Upper lobe of left lung (tissue), 6 donors: Measurements from ENCODE around the gene TUBB1. TPM values are rescaled to one million over a fixed set of nuclear protein-coding genes. Genes with fewer than 3 reads are reported as not detected.
A peak's percentile ranks its signal among the peaks of the same experiment; 100 is the strongest.

ENCODE experiments used
- ATAC-seq, 2 donors: fragments of 200-7000 bp; cut with Tn5 transposase; one replicate each; pipeline ENCODE4 v1.9.1; 2022; ENCODE audit warnings: mild to moderate bottlenecking in 2 of 2, moderate library complexity in 2 of 2; ENCODE audit not compliant: low FRiP score in 2 of 2
- DNase-seq, 2 donors: peaks; one replicate each; pipeline ENCODE4 v3.0.0-alpha.2; 2019 to 2020
- H3K27ac ChIP-seq, 4 donors: fragments of 200-600 bp; sonication (generic); one replicate each; pipeline ENCODE4 v1.5.1; 2016 to 2019
- H3K27me3 ChIP-seq, 4 donors: fragments of 200-600 bp; sonication (generic); one replicate each; pipeline ENCODE4 v1.5.1; 2017 to 2019
- H3K36me3 ChIP-seq, 4 donors: fragments of 200-600 bp; sonication (generic); one replicate each; pipeline ENCODE4 v1.5.1; 2016 to 2019
- H3K4me1 ChIP-seq, 4 donors: fragments of 200-600 bp; sonication (generic); one replicate each; pipeline ENCODE4 v1.5.1; 2018 to 2019
- H3K4me3 ChIP-seq, 4 donors: fragments of 200-600 bp; sonication (generic); one replicate each; pipeline ENCODE4 v1.5.1; 2017 to 2019; ENCODE audit warnings: mild to moderate bottlenecking in 2 of 4, moderate library complexity in 1 of 4
- H3K9me3 ChIP-seq, 4 donors: fragments of 200-600 bp; sonication (generic); one replicate each; pipeline ENCODE4 v1.5.1; 2018 to 2019
- CTCF ChIP-seq, 6 experiments: fragments of 450-650 bp in 4 of 6; fragments of 200-600 bp in 2 of 6; sonication (generic) in 2 of 6; IDR thresholded peaks; one replicate each; pipeline ENCODE4 v1.5.1; 2016 to 2019; ENCODE audit warnings: antibody characterized with exemption in 6 of 6
- EP300 ChIP-seq, 4 donors: sonication (generic); formaldehyde crosslinking; IDR thresholded peaks; one replicate each; pipeline ENCODE4 v1.5.1; 2017; ENCODE audit warnings: antibody characterized with exemption in 4 of 4, control low read depth in 2 of 4
- POLR2A ChIP-seq, 4 donors: fragments of 450-650 bp; IDR thresholded peaks; one replicate each; pipeline ENCODE4 v1.5.1; 2016 to 2017; ENCODE audit warnings: antibody characterized with exemption in 4 of 4, mild to moderate bottlenecking in 2 of 4
- POLR2AphosphoS5 ChIP-seq, 2 donors: sonication (generic); formaldehyde crosslinking; IDR thresholded peaks; one replicate each; pipeline ENCODE4 v1.5.1; 2017; ENCODE audit warnings: antibody characterized with exemption in 2 of 2
- WGBS, 2 donors: methylation state at CpG; one replicate each; pipeline ENCODE4 v1.1.5; 2017 to 2018; 5-methylcytosine and 5-hydroxymethylcytosine counted together
- total RNA-seq, 6 donors: library from RNA; depleted of rRNA in 4 of 6; stranded (reverse); fragments of >200 nt in 4 of 6; gene quantifications; one replicate each; pipeline versions ENCODE4 v1.1.0 to v1.2.1, GENCODE V29; 2016 to 2021
- donor health status: DM: no; HTN: no; CAD: no; lungs with moderate emphysema.
- donor health status: DM: no; HTN: yes; CAD: no; lungs with severe emphysema.

The TUBB1 gene
- total RNA-seq, 6 donors from 2014 or later, result 1.5 to 9.3 (median 2.6) TPM

GRCh38 chr20:58987790-58988564 lies 31.3 kb upstream of the TUBB1 start:
- DNase-seq (peak in 1 of 2 donors; percentile 13), ATAC-seq (no peak)
- WGBS, 2 donors, result 91% methylated on average over 8 to 9 of the region's 9 CpGs
- Histone ChIP-seq H3K9me3 (no peaks in the 10 kb centered on the region), H3K4me3 (no peak overlapping the region), H3K36me3 (peaks cover 29 to 74% (median 58%) of the 10 kb centered on the region in 4 donors), H3K27ac (no peak overlapping the region), H3K4me1 (peaks cover 10 to 21% (median 13%) of the 10 kb centered on the region in 4 donors), H3K27me3 (no peaks in the 10 kb centered on the region)
- no peak for TF ChIP-seq POLR2AphosphoS5 (IDR thresholded peaks at IDR 0.05)
- TF ChIP-seq POLR2A (IDR thresholded peaks at IDR 0.05), result no peak
- TF ChIP-seq CTCF (IDR thresholded peaks at IDR 0.05), result no peak
- no peak for TF ChIP-seq EP300 (IDR thresholded peaks at IDR 0.05)

- Histone ChIP-seq H3K4me1 (peaks cover 7 to 17% (median 11%) of the 10 kb centered on the region in 4 donors), H3K36me3 (peaks cover 33 to 79% (median 63%) of the 10 kb centered on the region in 4 donors), H3K27ac (no peak overlapping the region), H3K4me3 (no peak overlapping the region), H3K27me3 (no peaks in the 10 kb centered on the region), H3K9me3 (no peaks in the 10 kb centered on the region)
- peak in 1 of 2 donors; percentile 1 for DNase-seq
- TF ChIP-seq CTCF (IDR thresholded peaks at IDR 0.05), result no peak
- TF ChIP-seq EP300 (IDR thresholded peaks at IDR 0.05), result no peak
- no peak for TF ChIP-seq POLR2A (IDR thresholded peaks at IDR 0.05)
- TF ChIP-seq POLR2AphosphoS5 (IDR thresholded peaks at IDR 0.05), result no peak
- no peak for ATAC-seq
- WGBS, 2 donors, result 92 to 94% methylated on average over 6 of the region's 6 CpGs
Measured at GRCh38 chr20:58988565-58988882, 30.7 kb upstream of the TUBB1 start.

GRCh38 chr20:58989196-58989595 lies 30.0 kb upstream of the TUBB1 start:
- H3K4me3 ChIP-seq, result no peak overlapping the region
- peak in 1 of 2 donors; percentile 10 for DNase-seq
- no peak for ATAC-seq
- H3K27me3 ChIP-seq, result no peaks in the 10 kb centered on the region
- H3K4me1 ChIP-seq, result peaks cover 0 to 10% (median 4%) of the 10 kb centered on the region in 4 donors
- TF ChIP-seq POLR2AphosphoS5 (IDR thresholded peaks at IDR 0.05) (no peak), POLR2A (IDR thresholded peaks at IDR 0.05) (no peak)
- H3K9me3 ChIP-seq, result no peaks in the 10 kb centered on the region
- peaks cover 36 to 86% (median 70%) of the 10 kb centered on the region in 4 donors for H3K36me3 ChIP-seq
- WGBS, 2 donors, result 88 to 89% methylated on average over 10 of the region's 10 CpGs
- no peak overlapping the region for H3K27ac ChIP-seq

GRCh38 chr20:58990651-58991445 lies 28.4 kb upstream of the TUBB1 start:
- WGBS, 2 donors, result 94 to 95% methylated on average over 14 of the region's 14 CpGs
- no peak for TF ChIP-seq EP300 (IDR thresholded peaks at IDR 0.05)
- no peak for TF ChIP-seq CTCF (IDR thresholded peaks at IDR 0.05)
- TF ChIP-seq POLR2A (IDR thresholded peaks at IDR 0.05), result no peak
- no peak for TF ChIP-seq POLR2AphosphoS5 (IDR thresholded peaks at IDR 0.05)
- ATAC-seq, result no peak
- Histone ChIP-seq H3K4me1 (no peaks in the 10 kb centered on the region), H3K9me3 (no peaks in the 10 kb centered on the region), H3K27ac (peak overlapping the region in 1 of 4 donors; percentile 13), H3K36me3 (peaks cover 37 to 100% (median 82%) of the 10 kb centered on the region in 4 donors), H3K27me3 (no peaks in the 10 kb centered on the region), H3K4me3 (no peak overlapping the region)
- peak in 1 of 2 donors; percentile 17 for DNase-seq

GRCh38 chr20:58991715-58992114 lies 27.5 kb upstream of the TUBB1 start:
- Histone ChIP-seq H3K4me1 (no peaks in the 10 kb centered on the region), H3K27ac (no peak overlapping the region), H3K27me3 (no peaks in the 10 kb centered on the region), H3K36me3 (peaks cover 44 to 100% (median 85%) of the 10 kb centered on the region in 4 donors), H3K4me3 (no peak overlapping the region), H3K9me3 (no peaks in the 10 kb centered on the region)
- TF ChIP-seq CTCF (IDR thresholded peaks at IDR 0.05), result no peak
- TF ChIP-seq EP300 (IDR thresholded peaks at IDR 0.05), result no peak
- ATAC-seq (no peak), DNase-seq (no peak)
- 81% methylated on average over 9 of the region's 9 CpGs for WGBS, 2 donors
